ENCODE data around the gene FOXP3. TPM values are rescaled to one million over a fixed set of nuclear protein-coding genes. Genes with fewer than 3 reads are reported as not detected.

Gene FOXP3
- total and polyA plus RNA-seq, 12 donors = 0.04 to 1.2 TPM; not detected in 10

DNA sequence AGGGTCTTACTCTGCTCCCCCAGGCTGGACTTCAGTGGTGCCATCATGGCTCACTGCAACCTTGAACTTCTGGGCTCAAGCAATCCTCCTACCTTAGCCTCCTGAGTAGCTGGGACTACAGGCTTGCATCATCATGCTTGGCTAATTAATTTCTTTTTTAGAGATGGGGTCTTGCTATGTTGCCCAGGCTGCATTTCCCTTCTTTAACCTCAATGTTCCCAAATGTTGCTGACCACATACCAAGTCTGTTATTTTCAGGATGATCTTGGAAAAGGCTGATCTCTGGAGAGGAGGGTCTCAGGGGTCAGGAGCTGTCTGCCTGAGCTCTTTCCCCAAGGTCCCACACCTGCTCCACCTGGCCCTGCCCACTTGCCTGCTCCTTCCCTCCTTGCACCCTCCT, 44.4 kb downstream of the FOXP3 start:
- no peaks in the 10 kb centered on the region for H3K4me1 ChIP-seq
- intact Hi-C loops (cut with DNase I) = no loop called here
- H3K27ac ChIP-seq = no peak overlapping the region
- DNase-seq (no peak), ATAC-seq (no peak)
- no peaks in the 10 kb centered on the region for H3K9me3 ChIP-seq
- H3K4me3 ChIP-seq = no peak overlapping the region
- TF ChIP-seq, protein P1, sequence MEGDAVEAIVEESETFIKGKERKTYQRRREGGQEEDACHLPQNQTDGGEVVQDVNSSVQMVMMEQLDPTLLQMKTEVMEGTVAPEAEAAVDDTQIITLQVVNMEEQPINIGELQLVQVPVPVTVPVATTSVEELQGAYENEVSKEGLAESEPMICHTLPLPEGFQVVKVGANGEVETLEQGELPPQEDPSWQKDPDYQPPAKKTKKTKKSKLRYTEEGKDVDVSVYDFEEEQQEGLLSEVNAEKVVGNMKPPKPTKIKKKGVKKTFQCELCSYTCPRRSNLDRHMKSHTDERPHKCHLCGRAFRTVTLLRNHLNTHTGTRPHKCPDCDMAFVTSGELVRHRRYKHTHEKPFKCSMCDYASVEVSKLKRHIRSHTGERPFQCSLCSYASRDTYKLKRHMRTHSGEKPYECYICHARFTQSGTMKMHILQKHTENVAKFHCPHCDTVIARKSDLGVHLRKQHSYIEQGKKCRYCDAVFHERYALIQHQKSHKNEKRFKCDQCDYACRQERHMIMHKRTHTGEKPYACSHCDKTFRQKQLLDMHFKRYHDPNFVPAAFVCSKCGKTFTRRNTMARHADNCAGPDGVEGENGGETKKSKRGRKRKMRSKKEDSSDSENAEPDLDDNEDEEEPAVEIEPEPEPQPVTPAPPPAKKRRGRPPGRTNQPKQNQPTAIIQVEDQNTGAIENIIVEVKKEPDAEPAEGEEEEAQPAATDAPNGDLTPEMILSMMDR (IDR thresholded peaks at IDR 0.05) = no peak
- H3K36me3 ChIP-seq = no peaks in the 10 kb centered on the region
- H3K27me3 ChIP-seq = peaks cover 0 to 4% (median 0%) of the 10 kb centered on the region in 7 donors

DNA sequence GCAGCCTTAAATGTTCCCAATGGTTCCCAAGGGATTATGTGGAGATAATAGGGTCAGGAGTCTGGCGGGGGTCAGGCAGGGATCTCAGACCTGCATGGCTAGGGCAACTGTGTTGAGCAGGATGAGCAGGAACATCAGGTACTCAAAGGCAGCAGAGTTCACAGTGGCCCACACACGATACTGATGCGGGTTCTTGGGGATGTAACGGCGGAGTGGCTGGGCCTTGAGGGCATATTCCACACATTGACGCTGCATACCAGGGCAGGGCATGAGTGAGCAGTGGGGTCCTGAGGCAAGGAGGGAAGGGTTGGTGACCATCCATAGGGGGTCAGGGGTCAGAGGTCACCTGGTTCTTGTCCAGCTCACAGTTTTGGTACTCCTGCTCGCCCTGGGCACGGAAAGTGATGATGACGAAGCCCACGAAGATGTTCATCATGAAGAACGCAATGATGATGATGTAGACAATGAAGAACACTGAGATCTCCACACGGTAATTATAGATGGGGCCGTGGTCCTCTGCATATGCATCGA, 49.4 kb downstream of the FOXP3 start:
- TF ChIP-seq, protein P1 (IDR thresholded peaks at IDR 0.05) = no peak
- H3K27ac ChIP-seq = no peak overlapping the region
- 84 to 87% methylated on average over 14 of the region's 14 CpGs for WGBS, 2 donors

GRCh38 chrX:49214416-49214815, 50.1 kb downstream of the FOXP3 start:
- no peak for ATAC-seq
- Histone ChIP-seq H3K4me3 (no peak overlapping the region), H3K27ac (no peak overlapping the region), H3K4me1 (no peaks in the 10 kb centered on the region), H3K27me3 (peaks cover 0 to 5% (median 0%) of the 10 kb centered on the region in 7 donors), H3K9me3 (no peaks in the 10 kb centered on the region), H3K36me3 (no peaks in the 10 kb centered on the region)
- TF ChIP-seq, protein P1 (IDR thresholded peaks at IDR 0.05) = no peak
- intact Hi-C loops (cut with DNase I) = no loop called here
- WGBS, 2 donors = 75 to 89% methylated on average over 2 of the region's 2 CpGs
- no peak for DNase-seq

More for the DNA sequence above, 49.4 kb downstream of the FOXP3 start:
- Histone ChIP-seq H3K4me3 (no peak overlapping the region), H3K27me3 (peaks cover 0 to 4% (median 0%) of the 10 kb centered on the region in 7 donors), H3K4me1 (no peaks in the 10 kb centered on the region), H3K9me3 (no peaks in the 10 kb centered on the region), H3K36me3 (no peaks in the 10 kb centered on the region)
- no peak for DNase-seq
- intact Hi-C loops (cut with DNase I) = no loop called here
- ATAC-seq = no peak

GRCh38 chrX:49212861-49213260, 51.6 kb downstream of the FOXP3 start:
- Histone ChIP-seq H3K4me3 (no peak overlapping the region), H3K27ac (no peak overlapping the region), H3K4me1 (no peaks in the 10 kb centered on the region), H3K36me3 (no peaks in the 10 kb centered on the region), H3K9me3 (no peaks in the 10 kb centered on the region), H3K27me3 (peaks cover 0 to 15% (median 0%) of the 10 kb centered on the region in 7 donors)
- no peak for DNase-seq
- 88 to 91% methylated on average over 1 of the region's 1 CpG for WGBS, 2 donors
- TF ChIP-seq, protein P1 (IDR thresholded peaks at IDR 0.05) = no peak
- no peak for ATAC-seq
- intact Hi-C loops (cut with DNase I) = no loop called here
